ENCODE measurements around the gene LTA.

GRCh38 chr6:31567531-31568370 is 4.3 kb upstream of the LTA start:
- TF ChIP-seq FOXM1 (IDR thresholded peaks at IDR 0.05; ENCODE audit: low read depth) (no peak), TAF1 (IDR thresholded peaks at IDR 0.05; ENCODE audit: borderline replicate concordance, low read depth, low read length) (no peak), SMC3 (IDR thresholded peaks at IDR 0.05; ENCODE audit: low read depth, low read length) (no peak), SIN3A (IDR thresholded peaks at IDR 0.05; ENCODE audit: borderline replicate concordance, low read depth, low read length) (no peak), EZH2phosphoT487 (IDR thresholded peaks at IDR 0.05; ENCODE audit: borderline replicate concordance, low read depth) (no peak), ELF1 (IDR thresholded peaks at IDR 0.05) (no peak), GABPA (IDR thresholded peaks at IDR 0.05; ENCODE audit: low read depth) (no peak), USF2 (IDR thresholded peaks at IDR 0.05; ENCODE audit: borderline replicate concordance, low read depth, low read length) (no peak), RAD21 (IDR thresholded peaks at IDR 0.05; ENCODE audit: low read length) (no peak), TCF12 (IDR thresholded peaks at IDR 0.05) (no peak), MXI1 (IDR thresholded peaks at IDR 0.05; ENCODE audit: low read depth, low read length) (no peak), CHD2 (IDR thresholded peaks at IDR 0.05; ENCODE audit: low read length, partially characterized antibody) (no peak)
- TF ChIP-seq, protein P1, sequence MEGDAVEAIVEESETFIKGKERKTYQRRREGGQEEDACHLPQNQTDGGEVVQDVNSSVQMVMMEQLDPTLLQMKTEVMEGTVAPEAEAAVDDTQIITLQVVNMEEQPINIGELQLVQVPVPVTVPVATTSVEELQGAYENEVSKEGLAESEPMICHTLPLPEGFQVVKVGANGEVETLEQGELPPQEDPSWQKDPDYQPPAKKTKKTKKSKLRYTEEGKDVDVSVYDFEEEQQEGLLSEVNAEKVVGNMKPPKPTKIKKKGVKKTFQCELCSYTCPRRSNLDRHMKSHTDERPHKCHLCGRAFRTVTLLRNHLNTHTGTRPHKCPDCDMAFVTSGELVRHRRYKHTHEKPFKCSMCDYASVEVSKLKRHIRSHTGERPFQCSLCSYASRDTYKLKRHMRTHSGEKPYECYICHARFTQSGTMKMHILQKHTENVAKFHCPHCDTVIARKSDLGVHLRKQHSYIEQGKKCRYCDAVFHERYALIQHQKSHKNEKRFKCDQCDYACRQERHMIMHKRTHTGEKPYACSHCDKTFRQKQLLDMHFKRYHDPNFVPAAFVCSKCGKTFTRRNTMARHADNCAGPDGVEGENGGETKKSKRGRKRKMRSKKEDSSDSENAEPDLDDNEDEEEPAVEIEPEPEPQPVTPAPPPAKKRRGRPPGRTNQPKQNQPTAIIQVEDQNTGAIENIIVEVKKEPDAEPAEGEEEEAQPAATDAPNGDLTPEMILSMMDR (IDR thresholded peaks at IDR 0.05) = no peak
- TF ChIP-seq, protein P2, sequence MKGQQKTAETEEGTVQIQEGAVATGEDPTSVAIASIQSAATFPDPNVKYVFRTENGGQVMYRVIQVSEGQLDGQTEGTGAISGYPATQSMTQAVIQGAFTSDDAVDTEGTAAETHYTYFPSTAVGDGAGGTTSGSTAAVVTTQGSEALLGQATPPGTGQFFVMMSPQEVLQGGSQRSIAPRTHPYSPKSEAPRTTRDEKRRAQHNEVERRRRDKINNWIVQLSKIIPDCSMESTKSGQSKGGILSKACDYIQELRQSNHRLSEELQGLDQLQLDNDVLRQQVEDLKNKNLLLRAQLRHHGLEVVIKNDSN (IDR thresholded peaks at IDR 0.05; ENCODE audit: borderline replicate concordance, low read depth) = no peak
